NCI-H2227 (cell line): ENCODE measurements around the gene TTC34.

Source experiments
- DNase-seq: peaks from one replicate; lab custom pipeline; 2025; ENCODE audit not compliant: unreplicated experiment; lab: John Stamatoyannopoulos, UW

TTC34 gene

GRCh38 chr1:2643414-2644077, 157.9 kb downstream of the TTC34 start:
- peak; percentile 81 for DNase-seq

GRCh38 chr1:2642560-2643413, 158.7 kb downstream of the TTC34 start:
- DNase-seq = peak; percentile 95

DNA sequence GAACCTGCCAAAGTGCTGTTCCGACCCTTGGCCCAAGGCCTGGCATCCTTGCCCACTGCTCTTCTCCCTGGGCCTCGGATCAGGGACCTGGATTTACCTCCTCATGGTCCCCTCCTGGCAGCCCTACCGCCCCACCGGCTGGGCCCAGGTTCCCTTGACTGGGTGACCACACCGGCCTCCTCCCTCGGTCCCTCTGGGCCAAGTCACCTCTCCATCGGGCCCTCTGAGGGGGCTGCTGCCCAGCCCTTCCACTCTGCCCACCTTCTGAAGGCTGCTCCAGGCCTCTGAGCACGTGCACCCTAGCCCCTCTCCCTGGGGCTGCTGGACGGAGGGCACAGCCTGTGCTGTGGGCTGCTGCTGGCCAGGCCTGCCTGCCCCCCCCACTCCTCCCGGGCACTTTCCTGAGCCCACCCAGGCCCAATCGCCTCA, 159.3 kb downstream of the TTC34 start:
- DNase-seq = no peak

GRCh38 chr1:2641381-2642130, 159.9 kb downstream of the TTC34 start:
- no peak for DNase-seq

DNA sequence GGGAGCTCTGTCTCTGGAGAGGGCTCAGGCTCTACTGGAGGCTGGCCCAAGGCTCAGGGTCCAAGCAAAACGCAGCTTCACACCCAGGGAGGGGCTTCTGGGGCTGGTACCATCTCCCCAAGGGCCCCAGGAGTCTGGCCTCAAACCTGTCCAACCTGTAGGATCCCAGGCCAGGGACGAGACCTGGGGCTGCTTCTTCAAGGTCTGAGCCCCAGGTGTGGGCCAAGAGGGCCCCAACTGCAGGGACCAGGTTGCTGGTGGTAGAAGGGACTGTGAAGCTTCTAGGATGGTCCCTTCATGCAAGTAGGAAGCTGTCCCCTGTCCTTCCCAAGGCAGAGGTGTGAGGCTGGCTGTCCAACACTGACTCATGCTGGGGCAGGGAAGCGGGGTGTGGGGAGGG, 160.9 kb downstream of the TTC34 start:
- no peak for DNase-seq

GRCh38 chr1:2639607-2640521, 161.6 kb downstream of the TTC34 start:
- DNase-seq = no peak

GRCh38 chr1:2639203-2639602, 162.3 kb downstream of the TTC34 start:
- DNase-seq = no peak

GRCh38 chr1:2638466-2639115, 162.9 kb downstream of the TTC34 start:
- DNase-seq = no peak

DNA sequence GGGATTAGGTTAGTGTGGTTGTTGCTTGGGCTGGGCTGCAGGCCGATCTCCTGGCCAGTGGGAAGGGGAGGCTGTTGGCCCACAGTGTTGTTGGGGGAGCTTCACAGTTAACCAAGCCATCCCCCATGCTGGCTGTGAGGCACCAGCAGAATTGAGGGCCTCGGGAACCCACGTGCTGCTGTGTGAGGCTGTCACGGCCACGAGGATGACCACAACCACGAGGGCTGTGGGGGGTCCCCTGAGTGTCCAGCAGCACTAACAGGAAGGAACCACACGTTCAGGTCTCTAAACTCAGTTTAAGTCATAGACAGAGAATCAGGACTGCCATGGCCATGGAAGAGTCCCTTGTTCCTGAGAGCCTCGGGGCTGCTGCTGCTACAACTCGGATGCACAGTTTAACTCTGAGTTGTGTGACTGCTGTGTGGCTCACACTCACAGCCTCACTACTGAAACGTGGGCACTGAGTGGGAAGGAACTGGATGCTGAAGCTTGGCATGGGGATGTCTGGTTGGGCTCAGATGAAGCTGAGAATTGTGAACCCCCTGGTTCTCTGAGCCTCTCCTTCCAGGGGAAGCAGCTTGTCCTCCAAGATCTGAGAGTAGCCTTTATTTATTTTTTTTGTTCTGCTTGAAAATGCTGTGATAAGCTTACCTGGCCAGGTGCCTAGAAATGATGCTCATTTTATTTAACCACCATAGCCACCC, 163.9 kb downstream of the TTC34 start:
- no peak for DNase-seq

GRCh38 chr1:2636733-2637132, 164.8 kb downstream of the TTC34 start:
- no peak for DNase-seq

GRCh38 chr1:2635361-2636010, 166.0 kb downstream of the TTC34 start:
- DNase-seq = no peak

GRCh38 chr1:2633936-2634491, 167.5 kb downstream of the TTC34 start:
- no peak for DNase-seq

DNA sequence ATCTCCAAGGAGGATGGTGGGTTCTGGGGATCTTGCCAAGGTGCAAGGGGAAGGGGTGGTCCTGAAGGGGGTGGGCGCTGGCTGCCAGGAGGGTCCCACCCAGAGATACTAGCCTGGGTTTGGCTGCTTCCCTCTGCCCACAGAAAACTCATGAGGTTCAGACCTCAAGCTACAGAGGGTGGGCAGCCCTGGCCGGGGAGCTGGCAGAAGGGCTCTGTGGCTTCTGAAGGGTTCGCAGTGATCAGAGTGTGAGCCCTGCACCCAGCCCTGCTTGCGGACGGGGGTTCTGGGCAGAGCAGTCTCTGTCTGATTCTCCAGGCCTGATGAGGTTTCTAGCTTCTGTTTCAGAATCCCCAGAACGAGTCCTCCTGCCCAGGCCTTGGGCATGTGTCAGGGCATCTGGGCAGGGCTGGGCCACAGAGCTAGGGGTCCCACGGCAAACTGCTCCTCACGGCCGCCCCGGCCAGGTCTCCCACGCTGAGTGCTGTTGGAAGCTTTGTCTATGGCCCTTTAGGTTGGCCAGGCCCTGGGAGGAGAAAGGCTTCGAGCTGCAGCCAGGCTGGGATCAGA, 168.0 kb downstream of the TTC34 start:
- no peak for DNase-seq

GRCh38 chr1:2632561-2633361, 168.7 kb downstream of the TTC34 start, which contains the start of gene MMEL1:
Gene MMEL1, minus strand, starts transcription at chr1:2633016. Its CDS starts 3,532 bp downstream, at chr1:2629484.
- DNase-seq = no peak

DNA sequence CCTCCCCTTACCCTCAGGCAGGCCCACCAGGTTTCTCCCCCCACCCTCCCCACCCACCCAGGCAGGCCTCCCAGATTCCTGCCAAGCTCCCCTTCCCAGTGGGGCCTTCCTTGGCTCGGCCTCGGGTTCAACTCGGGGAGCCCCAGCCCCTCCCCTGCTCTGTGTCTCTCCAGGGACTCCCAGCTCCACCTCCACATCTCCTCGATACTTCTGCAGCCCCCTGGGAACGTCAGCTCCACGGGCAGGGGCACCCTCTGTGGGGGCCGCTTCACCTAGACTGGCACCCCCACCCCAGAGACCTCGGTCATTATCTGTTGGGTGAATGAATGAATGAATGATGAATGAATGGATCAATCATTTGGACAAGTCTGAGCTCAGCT, 169.5 kb downstream of the TTC34 start:
- DNase-seq = no peak

- DNase-seq = no peak
Measured at GRCh38 chr1:2631136-2632050, 170.1 kb downstream of the TTC34 start.
